ENCODE results near the gene HSD17B13. TPM values are rescaled to one million over a fixed set of nuclear protein-coding genes. Genes with fewer than 3 reads are reported as not detected.

HSD17B13 gene
- total and polyA plus RNA-seq, 2 of the 4 experiments (the other 2 are of a cell fraction), result not detected

- Histone ChIP-seq H3K14ac (replicated peaks; ENCODE audit: low read depth, low read length) (no peak overlapping the region), H2AK9ac (replicated peaks; ENCODE audit: low read depth, low read length, poor library complexity) (no peak overlapping the region), H2BK120ac (ENCODE audit: low read depth, low read length) (no peak overlapping the region), H3K4me2 (ENCODE audit: low read depth, low read length) (no peak overlapping the region), H4K5ac (ENCODE audit: low read depth, low read length) (no peak overlapping the region), H3K9ac (ENCODE audit: low read depth, low read length) (no peak overlapping the region), H3K27ac (ENCODE audit: insufficient read depth, low read length) (no peak overlapping the region), H3K4me1 (ENCODE audit: control insufficient read depth, insufficient read depth, low read length) (no peaks in the 10 kb centered on the region), H3K18ac (ENCODE audit: low read depth, low read length) (no peak overlapping the region), H2BK5ac (ENCODE audit: low read depth, low read length, poor library complexity, severe bottlenecking) (no peak overlapping the region), H2BK15ac (ENCODE audit: low read depth, low read length) (no peak overlapping the region), H3K56ac (ENCODE audit: extremely low read depth, insufficient read depth, low read length) (no peak overlapping the region), H4K8ac (ENCODE audit: low read depth in 2 of 2, low read length in 2 of 2) (no peak overlapping the region), H2AK5ac (ENCODE audit: low read depth, low read length) (no peak overlapping the region), H4K91ac (ENCODE audit: insufficient read depth, low read depth, low read length) (no peak overlapping the region), H2AFZ (replicated peaks; ENCODE audit: low read length, poor library complexity) (no peak overlapping the region), H3K36me3 (ENCODE audit: control insufficient read depth, insufficient read depth, low read length) (no peaks in the 10 kb centered on the region), H3K9me1 (ENCODE audit: insufficient read depth, low read length) (no peaks in the 10 kb centered on the region), H4K20me1 (ENCODE audit: insufficient read depth, low read length) (no peaks in the 10 kb centered on the region), H3K4me3 (ENCODE audit: insufficient read depth, low read depth, low read length) (no peak overlapping the region), H3K27me3 (ENCODE audit: control insufficient read depth, insufficient read depth, low read length) (no peaks in the 10 kb centered on the region; the same call in 1 of the 2 replicates), H3K23ac (ENCODE audit: low read depth, low read length) (no peak overlapping the region), H2BK20ac (ENCODE audit: low read depth, low read length) (no peak overlapping the region), H3K79me1 (ENCODE audit: low read depth in 1 of 2, low read length in 2 of 2) (no peaks in the 10 kb centered on the region), H3K4ac (ENCODE audit: low read depth, low read length) (no peak overlapping the region), H3K9me3 (ENCODE audit: control insufficient read depth, insufficient read depth, low read length) (no peaks in the 10 kb centered on the region)
- in situ Hi-C loops (cut with MboI; ENCODE audit: low sequenced_read_pairs) (no loop called here), dilution Hi-C loops (cut with HindIII; ENCODE audit: low sequenced_read_pairs, unreplicated experiment) (no loop called here), intact Hi-C loops (cut with micrococcal nuclease) (no loop called here)
- DNase-seq (no peak), ATAC-seq (ENCODE audit: low read depth) (no peak)
- BruUV-seq (replicated peaks), result no TSS peak
- ChIA-PET POLR2A (ENCODE audit: unreplicated experiment) (no interaction called here), CTCF (no interaction called here)
- TF ChIP-seq RAD21 (IDR thresholded peaks at IDR 0.05; ENCODE audit: low read length), result no peak
- TF ChIP-seq, protein P1, sequence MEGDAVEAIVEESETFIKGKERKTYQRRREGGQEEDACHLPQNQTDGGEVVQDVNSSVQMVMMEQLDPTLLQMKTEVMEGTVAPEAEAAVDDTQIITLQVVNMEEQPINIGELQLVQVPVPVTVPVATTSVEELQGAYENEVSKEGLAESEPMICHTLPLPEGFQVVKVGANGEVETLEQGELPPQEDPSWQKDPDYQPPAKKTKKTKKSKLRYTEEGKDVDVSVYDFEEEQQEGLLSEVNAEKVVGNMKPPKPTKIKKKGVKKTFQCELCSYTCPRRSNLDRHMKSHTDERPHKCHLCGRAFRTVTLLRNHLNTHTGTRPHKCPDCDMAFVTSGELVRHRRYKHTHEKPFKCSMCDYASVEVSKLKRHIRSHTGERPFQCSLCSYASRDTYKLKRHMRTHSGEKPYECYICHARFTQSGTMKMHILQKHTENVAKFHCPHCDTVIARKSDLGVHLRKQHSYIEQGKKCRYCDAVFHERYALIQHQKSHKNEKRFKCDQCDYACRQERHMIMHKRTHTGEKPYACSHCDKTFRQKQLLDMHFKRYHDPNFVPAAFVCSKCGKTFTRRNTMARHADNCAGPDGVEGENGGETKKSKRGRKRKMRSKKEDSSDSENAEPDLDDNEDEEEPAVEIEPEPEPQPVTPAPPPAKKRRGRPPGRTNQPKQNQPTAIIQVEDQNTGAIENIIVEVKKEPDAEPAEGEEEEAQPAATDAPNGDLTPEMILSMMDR (conservative IDR thresholded peaks at IDR 0.05; ENCODE audit: low read depth, low read length), result no peak
- no CpG with 5 or more reads among the region's 1 CpG for WGBS, 2 experiments (ENCODE audit: extremely low coverage in 2 of 2, insufficient read length in 1 of 2)
These were observed 66.9 kb downstream of the HSD17B13 start for GRCh38 chr4:87255755-87256154.

Small RNAs within 50 kb of the gene (microRNA-seq; reads per million reads assigned to microRNA genes)
- 0 reads per million in 2 experiments for gene MIR5705 (ENCODE audit: insufficient read depth in 1 of 2, insufficient read length in 1 of 2, unreplicated experiment in 1 of 2)

Small RNAs within 50 kb of the gene (small RNA-seq; reads per million reads assigned to genes)
- gene MIR5705, result 0 reads per million in 5 experiments

Other genes starting within 250 kb of the HSD17B13 start
- 9.5 and 18.6 TPM in 2 replicates for gene KLHL8, start 102.3 kb downstream of the HSD17B13 start, total RNA-seq (2012; rRNA removed)
- 2.3 and 3.1 TPM in 2 replicates for gene KLHL8, start 102.3 kb downstream of the HSD17B13 start, polyA plus RNA-seq (2012; rRNA removed)
- 11.3 and 28.6 TPM in 2 replicates for gene HSD17B11, start 68.3 kb upstream of the HSD17B13 start, total RNA-seq (2012; rRNA removed)
- 8.4 and 12.0 TPM in 2 replicates for gene HSD17B11, start 68.3 kb upstream of the HSD17B13 start, polyA plus RNA-seq (2012; rRNA removed)
- gene NUDT9, start 99.7 kb upstream of the HSD17B13 start, total RNA-seq (2012; rRNA removed), result 10.0 and 14.2 TPM in 2 replicates
- gene NUDT9, start 99.7 kb upstream of the HSD17B13 start, polyA plus RNA-seq (2012; rRNA removed), result 19.3 and 23.5 TPM in 2 replicates
- not detected in 2 replicates for gene SPARCL1, start 206.5 kb upstream of the HSD17B13 start, total RNA-seq (2012; rRNA removed)
- gene SPARCL1, start 206.5 kb upstream of the HSD17B13 start, polyA plus RNA-seq (2012; rRNA removed), result not detected in 2 replicates

Measured in IMR-90 (cell line).